Nephron progenitor cell (in vitro differentiated cells): Measurements from ENCODE around the gene LRRC32.

Experiments used
- DNase-seq: peaks from one replicate; pipeline ENCODE4 v3.0.0; 2021
- H3K27ac Mint-ChIP-seq: 2 replicates; pipeline ENCODE4 v1.8.0; 2021; ENCODE audit warnings: mild to moderate bottlenecking, moderate library complexity, mixed read lengths
- H3K27me3 Mint-ChIP-seq: 2 replicates; pipeline ENCODE4 v1.8.0; 2021; ENCODE audit warnings: mild to moderate bottlenecking, low read depth, mixed read lengths; ENCODE audit not compliant: poor library complexity
- H3K36me3 Mint-ChIP-seq: 2 replicates; pipeline ENCODE4 v1.8.0; 2021; ENCODE audit warnings: low read depth, mixed read lengths
- H3K4me1 Mint-ChIP-seq: 2 replicates; pipeline ENCODE4 v1.8.0; 2021; ENCODE audit warnings: mixed read lengths
- H3K4me3 Mint-ChIP-seq: 2 replicates; pipeline ENCODE4 v1.8.0; 2021; ENCODE audit warnings: mild to moderate bottlenecking, moderate library complexity, mixed read lengths
- H3K9me3 Mint-ChIP-seq: 2 replicates; pipeline ENCODE4 v1.8.0; 2021; ENCODE audit warnings: mild to moderate bottlenecking, moderate library complexity, mixed read lengths
- TF ChIP-seq, protein P1 (sequence below): fragments of 200-600 bp; sonication (generic); IDR thresholded peaks from 2 replicates; pipeline ENCODE4 v1.5.0; 2021; ENCODE audit warnings: antibody characterized with exemption

The LRRC32 gene

GRCh38 chr11:76670485-76671236 lies at the start of gene LRRC32:
LRRC32 (minus strand) TSS chr11:76670747; CDS start chr11:76665954, 4,793 bp downstream.
- TF ChIP-seq, protein P1, sequence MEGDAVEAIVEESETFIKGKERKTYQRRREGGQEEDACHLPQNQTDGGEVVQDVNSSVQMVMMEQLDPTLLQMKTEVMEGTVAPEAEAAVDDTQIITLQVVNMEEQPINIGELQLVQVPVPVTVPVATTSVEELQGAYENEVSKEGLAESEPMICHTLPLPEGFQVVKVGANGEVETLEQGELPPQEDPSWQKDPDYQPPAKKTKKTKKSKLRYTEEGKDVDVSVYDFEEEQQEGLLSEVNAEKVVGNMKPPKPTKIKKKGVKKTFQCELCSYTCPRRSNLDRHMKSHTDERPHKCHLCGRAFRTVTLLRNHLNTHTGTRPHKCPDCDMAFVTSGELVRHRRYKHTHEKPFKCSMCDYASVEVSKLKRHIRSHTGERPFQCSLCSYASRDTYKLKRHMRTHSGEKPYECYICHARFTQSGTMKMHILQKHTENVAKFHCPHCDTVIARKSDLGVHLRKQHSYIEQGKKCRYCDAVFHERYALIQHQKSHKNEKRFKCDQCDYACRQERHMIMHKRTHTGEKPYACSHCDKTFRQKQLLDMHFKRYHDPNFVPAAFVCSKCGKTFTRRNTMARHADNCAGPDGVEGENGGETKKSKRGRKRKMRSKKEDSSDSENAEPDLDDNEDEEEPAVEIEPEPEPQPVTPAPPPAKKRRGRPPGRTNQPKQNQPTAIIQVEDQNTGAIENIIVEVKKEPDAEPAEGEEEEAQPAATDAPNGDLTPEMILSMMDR = no peak
- DNase-seq = peak; percentile 73
- Mint-ChIP-seq H3K4me1 (peaks cover 64% of the 10 kb centered on the region), H3K27ac (no peak within 1 kb of the TSS), H3K27me3 (peaks cover 23% of the 10 kb centered on the region), H3K4me3 (peak within 1 kb of the TSS; percentile 81), H3K9me3 (no peaks in the 10 kb centered on the region), H3K36me3 (no peaks in the 10 kb centered on the region)

GRCh38 chr11:76719686-76720085 lies 49.1 kb upstream of the LRRC32 start:
- no peaks in the 10 kb centered on the region for H3K9me3 Mint-ChIP-seq
- H3K27me3 Mint-ChIP-seq = peaks cover 16% of the 10 kb centered on the region
- H3K4me1 Mint-ChIP-seq = peaks cover 10% of the 10 kb centered on the region
- H3K36me3 Mint-ChIP-seq = no peaks in the 10 kb centered on the region
- no peak overlapping the region for H3K4me3 Mint-ChIP-seq
- no peak for DNase-seq
- no peak overlapping the region for H3K27ac Mint-ChIP-seq
- TF ChIP-seq, protein P1 = no peak

DNA sequence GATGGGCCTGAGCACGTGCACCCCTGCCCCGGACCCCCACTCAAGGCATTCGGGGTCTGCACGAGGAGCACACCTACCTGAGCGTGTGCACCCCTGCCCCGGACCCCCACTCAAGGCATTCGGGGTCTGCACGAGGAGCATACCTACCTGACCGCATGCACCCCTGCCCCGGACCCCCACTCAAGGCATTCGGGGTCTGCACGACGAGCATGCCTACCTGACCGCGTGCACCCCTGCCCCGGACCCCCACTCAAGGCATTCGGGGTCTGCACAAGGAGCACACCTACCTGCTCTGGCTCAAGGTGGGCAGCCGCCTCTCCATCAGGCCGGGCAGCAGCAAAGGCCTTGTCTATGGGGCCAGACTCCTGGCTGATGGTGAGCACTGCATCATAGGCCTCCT lies 48.7 kb upstream of the LRRC32 start:
- Mint-ChIP-seq H3K36me3 (no peaks in the 10 kb centered on the region), H3K4me1 (peaks cover 10% of the 10 kb centered on the region), H3K4me3 (no peak overlapping the region), H3K27me3 (peaks cover 16% of the 10 kb centered on the region), H3K27ac (no peak overlapping the region), H3K9me3 (no peaks in the 10 kb centered on the region)
- DNase-seq = no peak
- TF ChIP-seq, protein P1 = no peak

DNA sequence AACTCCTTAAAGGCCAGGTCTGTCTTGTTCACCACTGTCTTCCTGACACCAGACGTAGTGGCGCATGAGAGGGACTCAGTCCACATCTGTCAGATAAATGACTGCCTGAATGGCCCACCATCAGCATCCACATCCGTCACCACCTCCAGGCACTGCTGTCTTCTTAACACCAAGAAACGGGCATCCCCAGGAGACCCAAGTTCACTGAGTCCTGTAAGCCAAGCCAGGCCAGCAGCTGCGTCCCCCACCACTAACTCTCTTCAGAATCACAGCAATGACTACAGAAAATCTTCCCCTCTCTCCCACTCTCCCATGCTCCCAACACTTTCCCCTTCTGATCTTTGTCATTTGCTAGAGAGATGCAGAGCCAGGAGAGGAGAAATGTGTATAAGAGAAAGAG lies 47.3 kb upstream of the LRRC32 start:
- Mint-ChIP-seq H3K9me3 (no peaks in the 10 kb centered on the region), H3K27me3 (peaks cover 8% of the 10 kb centered on the region), H3K36me3 (no peaks in the 10 kb centered on the region), H3K4me1 (peaks cover 10% of the 10 kb centered on the region), H3K4me3 (no peak overlapping the region), H3K27ac (peak overlapping the region; percentile 11)
- TF ChIP-seq, protein P1 = no peak
- DNase-seq = no peak

DNA sequence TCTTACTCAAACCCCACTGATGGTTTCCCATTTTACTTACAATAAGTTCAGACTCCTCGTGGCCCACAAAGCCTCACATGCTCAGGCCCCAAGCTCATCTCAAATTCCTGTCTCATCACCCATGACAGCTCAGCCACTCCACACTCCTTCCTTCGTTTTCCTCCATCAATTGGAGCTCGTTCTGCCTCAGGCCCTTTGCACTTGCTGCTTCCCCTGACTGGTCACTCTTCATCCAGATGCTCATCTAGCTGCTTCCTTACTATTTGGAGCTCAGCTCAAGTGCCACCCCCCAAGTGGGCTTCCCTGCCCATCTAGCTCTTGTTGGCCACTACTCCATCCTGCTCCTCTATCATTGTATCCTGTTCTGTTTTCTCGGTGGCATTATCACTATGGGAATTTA lies 46.8 kb upstream of the LRRC32 start:
- H3K27me3 Mint-ChIP-seq = peaks cover 6% of the 10 kb centered on the region
- H3K36me3 Mint-ChIP-seq = no peaks in the 10 kb centered on the region
- no peak overlapping the region for H3K27ac Mint-ChIP-seq
- DNase-seq = no peak
- TF ChIP-seq, protein P1 = no peak
- H3K4me1 Mint-ChIP-seq = peaks cover 9% of the 10 kb centered on the region
- H3K9me3 Mint-ChIP-seq = no peaks in the 10 kb centered on the region
- no peak overlapping the region for H3K4me3 Mint-ChIP-seq

- Mint-ChIP-seq H3K27me3 (peaks cover 6% of the 10 kb centered on the region), H3K36me3 (no peaks in the 10 kb centered on the region), H3K27ac (no peak overlapping the region), H3K4me3 (no peak overlapping the region), H3K9me3 (no peaks in the 10 kb centered on the region), H3K4me1 (peaks cover 8% of the 10 kb centered on the region)
- DNase-seq = no peak
- TF ChIP-seq, protein P1 = no peak
Measured at GRCh38 chr11:76716268-76716667, 45.7 kb upstream of the LRRC32 start.
